ENCODE measurements around the gene SYNPR.

The SYNPR gene

DNA sequence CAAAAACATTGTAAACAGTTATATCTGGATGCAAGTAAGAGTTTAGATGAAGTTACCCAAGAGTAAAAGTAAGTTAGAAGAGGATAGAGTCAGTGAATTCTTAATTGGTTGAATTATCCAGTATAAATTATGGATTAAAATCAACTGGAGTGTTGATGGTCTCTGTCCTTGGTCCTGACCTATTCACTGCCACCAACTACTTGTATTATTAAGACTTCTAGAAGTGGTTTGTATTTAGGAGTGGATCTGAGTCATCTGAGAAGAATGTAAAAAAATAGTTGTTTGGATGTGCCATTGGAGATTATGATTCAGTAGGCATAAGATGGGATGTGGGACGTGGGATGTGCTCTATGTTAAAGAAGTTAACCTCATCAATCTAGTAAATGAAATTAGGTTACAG is 86.4 kb downstream of the SYNPR start:
- TF ChIP-seq, protein P1, sequence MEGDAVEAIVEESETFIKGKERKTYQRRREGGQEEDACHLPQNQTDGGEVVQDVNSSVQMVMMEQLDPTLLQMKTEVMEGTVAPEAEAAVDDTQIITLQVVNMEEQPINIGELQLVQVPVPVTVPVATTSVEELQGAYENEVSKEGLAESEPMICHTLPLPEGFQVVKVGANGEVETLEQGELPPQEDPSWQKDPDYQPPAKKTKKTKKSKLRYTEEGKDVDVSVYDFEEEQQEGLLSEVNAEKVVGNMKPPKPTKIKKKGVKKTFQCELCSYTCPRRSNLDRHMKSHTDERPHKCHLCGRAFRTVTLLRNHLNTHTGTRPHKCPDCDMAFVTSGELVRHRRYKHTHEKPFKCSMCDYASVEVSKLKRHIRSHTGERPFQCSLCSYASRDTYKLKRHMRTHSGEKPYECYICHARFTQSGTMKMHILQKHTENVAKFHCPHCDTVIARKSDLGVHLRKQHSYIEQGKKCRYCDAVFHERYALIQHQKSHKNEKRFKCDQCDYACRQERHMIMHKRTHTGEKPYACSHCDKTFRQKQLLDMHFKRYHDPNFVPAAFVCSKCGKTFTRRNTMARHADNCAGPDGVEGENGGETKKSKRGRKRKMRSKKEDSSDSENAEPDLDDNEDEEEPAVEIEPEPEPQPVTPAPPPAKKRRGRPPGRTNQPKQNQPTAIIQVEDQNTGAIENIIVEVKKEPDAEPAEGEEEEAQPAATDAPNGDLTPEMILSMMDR (conservative IDR thresholded peaks at IDR 0.05; ENCODE audit: low read depth, low read length): no peak
- DNase-seq (ENCODE audit: low read depth): peak; percentile 63
- H3K4me3 ChIP-seq (ENCODE audit: low read depth, low read length): no peak overlapping the region

DNA sequence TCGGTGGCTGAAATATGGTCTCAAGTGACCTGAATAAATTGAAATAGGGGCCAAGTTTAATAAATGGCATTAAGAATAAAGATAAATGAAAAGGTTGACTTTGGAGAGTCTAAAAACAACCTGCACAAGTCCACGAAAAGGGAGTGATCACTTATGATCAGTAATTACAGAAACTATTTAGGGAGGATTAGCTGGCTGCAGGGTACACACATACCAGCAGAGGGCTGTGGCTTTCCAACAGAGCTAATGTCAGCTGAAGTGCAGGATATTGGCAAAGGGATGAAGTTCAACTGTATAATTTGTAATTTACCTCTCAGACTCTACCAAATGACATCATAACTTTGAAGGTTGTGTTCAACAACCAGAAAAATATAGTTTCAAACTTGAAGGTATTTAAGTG is 86.8 kb downstream of the SYNPR start:
- peak; percentile 15 for DNase-seq (ENCODE audit: low read depth)
- TF ChIP-seq, protein P1 (conservative IDR thresholded peaks at IDR 0.05; ENCODE audit: low read depth, low read length): peak; percentile 47
- H3K4me3 ChIP-seq (ENCODE audit: low read depth, low read length): no peak overlapping the region

DNA sequence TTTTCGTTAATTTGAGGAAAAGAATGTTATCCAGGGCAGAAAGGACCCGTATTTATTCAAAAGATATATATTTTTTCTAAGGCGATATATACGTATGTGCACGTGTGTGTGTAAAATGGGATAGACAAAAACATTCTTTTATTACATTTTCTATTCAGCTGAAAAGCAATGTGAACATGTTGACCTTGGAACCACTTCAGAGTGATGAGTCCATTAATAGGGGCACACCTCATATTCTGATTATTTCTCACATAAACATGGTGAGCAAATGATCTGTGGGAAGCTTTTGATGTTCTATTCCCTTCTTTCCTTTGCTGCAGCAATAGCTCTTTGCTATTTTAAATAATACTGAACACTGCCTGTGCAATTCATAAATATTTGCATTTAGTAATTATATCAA is 87.6 kb downstream of the SYNPR start:
- no peak overlapping the region for H3K4me3 ChIP-seq (ENCODE audit: low read depth, low read length)
- no peak for DNase-seq (ENCODE audit: low read depth)
- TF ChIP-seq, protein P1 (conservative IDR thresholded peaks at IDR 0.05; ENCODE audit: low read depth, low read length): no peak

DNA sequence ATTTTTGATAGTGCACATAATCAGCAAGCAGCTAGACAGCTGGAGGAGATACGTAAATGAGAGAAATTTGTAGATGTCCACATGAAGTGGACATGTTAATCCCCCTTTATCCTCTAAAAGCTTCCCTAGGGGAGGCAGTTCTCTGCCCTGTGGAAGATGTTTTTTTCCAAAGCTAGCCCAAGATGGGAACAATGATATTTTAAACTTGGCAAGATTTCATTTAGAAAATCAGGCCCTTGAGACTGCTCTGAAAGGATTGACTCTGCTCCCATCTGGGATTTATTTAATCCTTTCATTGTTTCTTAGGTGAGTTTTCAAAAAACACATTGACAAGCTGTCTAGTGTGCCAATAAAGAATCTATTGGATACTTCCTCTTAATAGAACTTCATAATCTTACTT is 92.0 kb downstream of the SYNPR start:
- DNase-seq (ENCODE audit: low read depth): no peak
- H3K4me3 ChIP-seq (ENCODE audit: low read depth, low read length): no peak overlapping the region
- TF ChIP-seq, protein P1 (conservative IDR thresholded peaks at IDR 0.05; ENCODE audit: low read depth, low read length): no peak

DNA sequence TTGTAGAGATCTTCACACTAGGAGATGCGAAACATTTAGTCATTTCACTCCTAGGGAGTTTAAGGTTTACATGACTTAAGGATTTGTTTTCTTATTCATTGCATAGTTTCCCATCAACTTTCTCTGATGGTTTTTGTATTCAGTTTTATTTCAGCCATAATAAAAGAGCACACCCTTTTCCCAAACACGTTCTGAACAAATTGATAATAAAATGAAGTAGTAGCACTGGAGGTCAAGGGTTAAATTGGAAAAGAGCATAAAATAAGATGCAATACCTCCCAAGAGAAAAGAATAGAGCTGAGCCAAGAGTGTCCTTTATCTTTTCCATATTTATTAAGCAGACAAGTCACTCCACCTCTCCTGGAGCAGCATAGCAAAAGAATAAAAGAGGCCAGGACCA is 104.9 kb downstream of the SYNPR start:
- TF ChIP-seq, protein P1 (conservative IDR thresholded peaks at IDR 0.05; ENCODE audit: low read depth, low read length): no peak
- no peak overlapping the region for H3K4me3 ChIP-seq (ENCODE audit: low read depth, low read length)
- DNase-seq (ENCODE audit: low read depth): no peak

DNA sequence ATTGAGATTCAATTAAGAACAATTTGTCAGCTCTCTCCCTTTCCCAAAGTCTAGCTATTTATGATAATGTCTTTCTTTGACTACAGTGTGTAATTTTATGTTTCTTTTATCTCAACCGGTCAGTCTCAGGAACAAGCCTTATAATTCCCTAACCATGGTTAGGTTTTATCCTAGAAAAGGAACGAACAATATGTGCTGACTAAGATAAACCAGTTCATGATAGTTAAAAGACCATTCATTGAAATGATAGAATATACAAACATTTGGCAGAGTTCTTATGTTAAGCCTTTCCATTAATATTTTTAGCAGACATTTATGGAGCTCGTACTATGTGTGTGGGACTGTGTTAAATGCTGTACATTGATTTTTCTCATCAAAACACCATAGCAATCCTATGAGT is 106.3 kb downstream of the SYNPR start:
- H3K4me3 ChIP-seq (ENCODE audit: low read depth, low read length): no peak overlapping the region
- DNase-seq (ENCODE audit: low read depth): no peak
- TF ChIP-seq, protein P1 (conservative IDR thresholded peaks at IDR 0.05; ENCODE audit: low read depth, low read length): no peak

DNA sequence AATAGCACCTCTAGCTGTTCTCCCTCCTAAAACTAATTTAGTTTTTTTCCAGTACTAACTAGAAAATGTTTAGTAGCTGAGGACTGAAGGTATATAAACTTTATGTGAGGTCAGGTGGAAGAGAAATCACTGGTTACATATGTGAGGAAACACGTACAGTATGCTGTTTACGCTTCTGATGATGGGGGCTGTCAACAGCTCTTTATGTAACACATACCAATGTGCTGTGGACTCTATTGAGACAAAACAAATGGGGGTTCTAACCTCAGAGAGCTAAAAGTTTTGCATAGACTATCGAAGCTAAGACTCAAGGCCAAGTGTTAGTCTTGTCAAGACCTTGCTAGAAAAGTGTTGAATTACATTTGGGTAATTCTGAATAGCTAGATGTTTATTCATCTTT is 107.5 kb downstream of the SYNPR start:
- DNase-seq (ENCODE audit: low read depth): no peak
- no peak overlapping the region for H3K4me3 ChIP-seq (ENCODE audit: low read depth, low read length)
- TF ChIP-seq, protein P1 (conservative IDR thresholded peaks at IDR 0.05; ENCODE audit: low read depth, low read length): no peak

All from choroid plexus epithelial cell (primary cell).